Testis (tissue), 2 donors: ENCODE measurements around the gene LAMP1.
"Not testable (repeated sequence)": the region's sequence is repeated elsewhere in the genome, so short reads cannot be mapped to it uniquely, and the experiment has no call there.

Experiments used
- POLR2A ChIP-seq: fragments of 450-650 bp; IDR thresholded peaks from one replicate; pipeline ENCODE4 v1.6.1; 2017; ENCODE audit warnings: antibody characterized with exemption, mild to moderate bottlenecking, moderate library complexity
- TF ChIP-seq, protein P1 (sequence below), 3 experiments: fragments of 450-650 bp in 2 of 3; fragments of 200-600 bp in 1 of 3; sonication (generic) in 1 of 3; IDR thresholded peaks; one replicate each; pipeline ENCODE4 v1.5.1; 2016 to 2019; ENCODE audit warnings: antibody characterized with exemption in 3 of 3, mild to moderate bottlenecking in 2 of 3, moderate library complexity in 1 of 3

DNA sequence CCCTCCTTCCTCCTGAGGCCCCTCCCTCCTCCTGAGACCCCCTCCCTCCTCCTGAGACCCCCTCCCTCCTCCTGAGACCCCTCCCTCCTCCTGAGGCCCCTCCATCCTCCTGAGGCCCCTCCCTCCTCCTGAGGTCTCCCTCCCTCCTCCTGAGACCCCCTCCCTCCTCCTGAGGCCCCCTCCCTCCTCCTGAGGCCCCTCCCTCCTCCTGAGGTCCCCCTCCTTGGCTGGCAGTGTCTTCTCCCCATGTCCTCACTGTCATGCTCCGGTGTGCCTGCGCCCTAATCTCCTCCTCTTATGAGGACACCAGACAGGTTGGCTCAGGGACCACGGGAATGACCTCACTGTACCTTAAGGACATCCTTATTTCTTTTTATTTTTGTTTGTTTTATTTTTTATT is 74.7 kb downstream of the LAMP1 start:
- TF ChIP-seq, protein P1, sequence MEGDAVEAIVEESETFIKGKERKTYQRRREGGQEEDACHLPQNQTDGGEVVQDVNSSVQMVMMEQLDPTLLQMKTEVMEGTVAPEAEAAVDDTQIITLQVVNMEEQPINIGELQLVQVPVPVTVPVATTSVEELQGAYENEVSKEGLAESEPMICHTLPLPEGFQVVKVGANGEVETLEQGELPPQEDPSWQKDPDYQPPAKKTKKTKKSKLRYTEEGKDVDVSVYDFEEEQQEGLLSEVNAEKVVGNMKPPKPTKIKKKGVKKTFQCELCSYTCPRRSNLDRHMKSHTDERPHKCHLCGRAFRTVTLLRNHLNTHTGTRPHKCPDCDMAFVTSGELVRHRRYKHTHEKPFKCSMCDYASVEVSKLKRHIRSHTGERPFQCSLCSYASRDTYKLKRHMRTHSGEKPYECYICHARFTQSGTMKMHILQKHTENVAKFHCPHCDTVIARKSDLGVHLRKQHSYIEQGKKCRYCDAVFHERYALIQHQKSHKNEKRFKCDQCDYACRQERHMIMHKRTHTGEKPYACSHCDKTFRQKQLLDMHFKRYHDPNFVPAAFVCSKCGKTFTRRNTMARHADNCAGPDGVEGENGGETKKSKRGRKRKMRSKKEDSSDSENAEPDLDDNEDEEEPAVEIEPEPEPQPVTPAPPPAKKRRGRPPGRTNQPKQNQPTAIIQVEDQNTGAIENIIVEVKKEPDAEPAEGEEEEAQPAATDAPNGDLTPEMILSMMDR (IDR thresholded peaks at IDR 0.05): not testable (repeated sequence)
- TF ChIP-seq POLR2A: not testable (repeated sequence)
